GM21786 (cell line): ENCODE measurements around the gene COL6A2.
"Not testable (repeated sequence)": the region's sequence is repeated elsewhere in the genome, so short reads cannot be mapped to it uniquely, and the experiment has no call there.

Source experiments
- ATAC-seq: cut with Tn5 transposase; IDR thresholded peaks from one replicate; pipeline ENCODE4 v1.9.1; 2021; ENCODE audit not compliant: unreplicated experiment

The COL6A2 gene

GRCh38 chr21:46097336-46098293, at the start of gene COL6A2:
Gene COL6A2 (plus strand): TSS chr21:46098112.
- no peak for ATAC-seq

- no peak for ATAC-seq
These were observed 48.7 kb upstream of the COL6A2 start for GRCh38 chr21:46048926-46049889.

GRCh38 chr21:46049890-46050667, 47.8 kb upstream of the COL6A2 start:
- no peak for ATAC-seq

- ATAC-seq, result no peak
These were observed 47.1 kb upstream of the COL6A2 start for GRCh38 chr21:46050668-46051378.

- ATAC-seq, result no peak
These were observed 46.5 kb upstream of the COL6A2 start for GRCh38 chr21:46051379-46051770.

GRCh38 chr21:46051821-46052675, 45.9 kb upstream of the COL6A2 start:
- ATAC-seq, result no peak

- no peak for ATAC-seq
These were observed 44.9 kb upstream of the COL6A2 start for GRCh38 chr21:46052703-46053651.

GRCh38 chr21:46054031-46054430, 43.9 kb upstream of the COL6A2 start:
- no peak for ATAC-seq

- no peak for ATAC-seq
These were observed 43.4 kb upstream of the COL6A2 start for GRCh38 chr21:46054451-46054881.

GRCh38 chr21:46055863-46056281, 42.0 kb upstream of the COL6A2 start:
- ATAC-seq, result no peak

- no peak for ATAC-seq
These were observed 41.4 kb upstream of the COL6A2 start for GRCh38 chr21:46056450-46056903.

- ATAC-seq, result no peak
These were observed 40.7 kb upstream of the COL6A2 start for GRCh38 chr21:46057111-46057709.

- no peak for ATAC-seq
These were observed 40.1 kb upstream of the COL6A2 start for GRCh38 chr21:46057710-46058241.

- no peak for ATAC-seq
These were observed 39.3 kb upstream of the COL6A2 start for GRCh38 chr21:46058431-46059145.

- no peak for ATAC-seq
These were observed 38.7 kb upstream of the COL6A2 start for GRCh38 chr21:46059195-46059594.

GRCh38 chr21:46059711-46060455, 38.0 kb upstream of the COL6A2 start:
- not testable (repeated sequence) for ATAC-seq
